CD4-positive, alpha-beta T cell treated with Interleukin-6 for 4 hours (primary cell): ENCODE data around the gene MGAM2.

Experiments used
- DNase-seq: peaks from one replicate; pipeline ENCODE4 v3.0.0-alpha.2; 2020; ENCODE audit warnings: mixed read lengths

The MGAM2 gene

DNA sequence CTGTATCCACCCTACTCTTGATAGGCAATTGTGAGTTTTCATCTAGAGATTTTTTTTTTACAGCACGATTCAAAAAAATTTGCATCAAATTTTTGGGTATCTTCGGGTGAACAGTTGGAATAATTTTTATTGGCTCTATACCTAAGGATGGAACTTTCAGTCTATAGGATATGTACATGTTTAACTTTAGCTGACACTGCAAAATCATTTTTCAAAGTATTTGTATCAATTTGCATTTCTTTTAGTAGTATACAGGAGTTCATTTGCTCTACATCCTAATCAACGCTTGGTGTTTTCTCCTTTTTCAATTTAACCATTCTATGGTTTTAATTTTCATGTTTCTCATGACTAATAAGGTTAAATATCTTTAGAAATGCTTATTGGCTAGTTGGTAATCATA, 11.7 kb downstream of the MGAM2 start:
- DNase-seq, result no peak

DNA sequence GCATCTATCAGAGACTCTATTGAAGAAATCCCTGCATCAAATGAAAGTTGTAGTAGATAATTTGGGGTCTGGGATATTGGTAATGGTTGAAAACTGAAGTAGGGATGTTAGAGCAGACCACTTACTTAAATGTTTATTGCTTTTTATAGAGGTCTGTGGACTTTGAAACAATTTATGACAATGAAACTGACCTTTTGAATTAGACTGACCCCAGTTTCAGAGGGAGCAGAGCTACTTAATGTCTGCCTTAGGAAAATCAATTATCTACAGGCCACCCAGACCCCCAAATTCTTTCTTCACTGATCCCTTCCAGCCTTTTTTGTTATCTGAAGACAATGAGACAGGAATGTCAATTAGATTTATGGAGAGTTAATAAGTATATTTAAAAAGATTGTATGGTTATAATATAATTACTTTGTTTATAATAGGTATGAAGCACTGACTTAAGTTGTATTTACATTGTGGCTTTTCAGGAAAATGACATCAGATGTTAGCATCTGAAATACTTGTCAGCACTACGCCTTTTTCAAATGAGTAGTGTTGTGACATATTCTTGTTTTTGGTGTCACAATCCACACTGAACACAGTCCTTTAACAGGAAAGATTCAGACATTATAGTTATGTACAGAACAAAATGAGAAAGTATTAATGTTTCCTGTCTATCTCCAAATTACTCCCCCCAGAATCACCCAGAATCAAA, 13.9 kb downstream of the MGAM2 start:
- DNase-seq, result no peak

DNA sequence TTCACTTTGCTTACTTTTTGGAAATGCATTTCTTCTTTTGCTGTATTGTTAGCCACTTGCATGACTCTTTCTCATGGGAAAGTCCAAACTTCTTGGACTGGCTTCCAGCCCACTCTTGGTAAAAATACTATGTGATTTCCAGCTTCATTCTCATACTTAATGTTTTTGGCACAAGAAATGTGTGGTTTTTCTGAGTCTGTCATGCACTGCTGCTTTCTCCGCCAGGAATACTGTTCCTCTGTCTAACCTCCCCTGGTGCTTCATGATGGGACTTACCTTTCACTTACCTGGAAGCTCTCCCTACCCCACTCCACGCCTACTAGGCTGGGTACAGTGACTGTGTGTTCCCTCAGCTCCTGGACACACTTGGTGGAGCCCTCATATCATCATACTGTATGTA, 18.7 kb downstream of the MGAM2 start:
- no peak for DNase-seq

DNA sequence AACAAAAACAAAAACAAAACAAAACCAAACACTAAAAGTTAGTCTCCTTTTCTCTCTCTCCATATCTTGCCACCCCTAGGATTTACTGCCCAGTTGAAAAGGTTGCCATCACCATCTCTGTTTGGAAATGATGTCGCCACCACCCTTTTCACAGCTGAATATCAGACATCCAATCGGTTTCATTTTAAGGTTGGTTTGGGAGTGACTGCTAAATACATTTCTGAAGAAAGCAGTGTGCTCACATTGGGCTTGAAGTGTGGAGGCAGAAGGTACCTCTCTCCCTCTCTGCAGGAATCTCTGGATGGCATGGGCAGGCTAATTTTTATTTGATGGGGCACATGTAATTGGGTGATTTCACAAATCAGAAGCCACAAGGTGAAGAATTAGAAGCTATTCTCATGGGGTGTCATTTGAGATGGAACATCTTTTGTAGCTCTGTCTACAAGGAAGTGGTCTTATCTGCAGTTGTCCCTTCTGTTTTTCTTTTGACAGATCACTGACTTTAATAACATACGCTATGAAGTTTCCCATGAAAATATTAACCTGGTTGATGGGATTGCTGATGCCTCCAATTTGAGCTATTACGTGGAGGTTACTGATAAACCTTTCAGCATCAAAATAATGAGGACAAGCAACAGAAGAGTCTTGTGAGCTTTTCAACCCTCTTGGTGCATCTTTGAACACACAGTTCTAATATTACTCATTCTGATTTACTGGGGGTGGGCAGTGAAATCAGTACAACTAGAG, 20.1 kb downstream of the MGAM2 start:
- no peak for DNase-seq

DNA sequence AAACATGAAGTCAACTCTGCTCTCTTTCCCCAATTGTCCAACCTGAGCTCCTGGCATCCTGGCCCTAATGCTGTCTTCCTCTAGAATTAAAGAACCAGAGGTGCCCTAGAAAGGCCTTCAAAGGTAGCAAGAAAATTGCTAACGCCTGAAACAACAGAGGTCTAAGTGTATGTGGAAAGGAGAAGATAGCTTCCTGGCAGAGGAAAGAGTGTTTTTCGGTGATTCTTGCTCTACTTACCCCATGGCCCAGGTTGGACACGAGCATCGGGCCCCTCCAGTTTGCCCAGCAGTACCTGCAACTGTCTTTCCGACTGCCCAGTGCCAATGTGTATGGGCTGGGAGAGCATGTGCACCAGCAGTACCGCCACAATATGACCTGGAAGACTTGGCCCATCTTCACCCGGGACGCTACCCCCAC, 22.2 kb downstream of the MGAM2 start:
- no peak for DNase-seq

DNA sequence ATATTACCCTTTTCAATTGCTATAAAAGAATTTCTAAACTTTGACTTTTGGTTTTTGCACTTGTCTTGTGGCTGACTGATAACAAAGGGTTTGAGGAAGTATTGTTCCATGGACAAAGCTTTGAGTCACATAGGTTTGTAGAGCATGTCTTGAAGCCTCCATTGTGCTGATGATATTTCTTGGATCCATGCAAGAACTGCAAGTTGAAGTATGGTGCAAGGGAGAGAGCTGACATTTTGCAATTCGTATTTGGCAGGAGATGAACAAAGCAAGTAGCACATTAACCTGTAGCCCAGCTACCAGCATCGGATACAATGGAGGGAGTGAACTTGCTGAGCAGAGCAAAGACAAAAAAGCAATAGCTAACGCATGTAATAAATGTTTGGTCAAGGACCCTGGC, 23.4 kb downstream of the MGAM2 start:
- DNase-seq, result no peak

DNA sequence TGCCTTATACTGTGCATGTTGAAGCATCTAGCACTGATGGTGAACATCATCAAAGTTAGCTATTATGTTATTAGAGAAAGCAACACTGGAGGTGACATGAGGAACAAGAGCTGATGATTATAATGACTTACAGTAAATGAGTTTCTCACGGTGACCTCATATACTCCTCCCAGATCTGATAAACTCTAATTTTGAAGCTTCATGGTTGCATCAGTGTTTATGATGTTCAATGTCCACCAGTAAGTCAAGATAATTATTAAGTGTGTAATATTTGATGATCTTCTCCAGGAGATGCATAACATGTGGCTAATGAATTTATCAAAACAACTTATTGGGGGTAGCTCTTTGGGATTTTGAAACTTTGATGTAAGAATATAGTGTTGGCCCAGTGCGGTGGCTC, 27.5 kb downstream of the MGAM2 start:
- no peak for DNase-seq

DNA sequence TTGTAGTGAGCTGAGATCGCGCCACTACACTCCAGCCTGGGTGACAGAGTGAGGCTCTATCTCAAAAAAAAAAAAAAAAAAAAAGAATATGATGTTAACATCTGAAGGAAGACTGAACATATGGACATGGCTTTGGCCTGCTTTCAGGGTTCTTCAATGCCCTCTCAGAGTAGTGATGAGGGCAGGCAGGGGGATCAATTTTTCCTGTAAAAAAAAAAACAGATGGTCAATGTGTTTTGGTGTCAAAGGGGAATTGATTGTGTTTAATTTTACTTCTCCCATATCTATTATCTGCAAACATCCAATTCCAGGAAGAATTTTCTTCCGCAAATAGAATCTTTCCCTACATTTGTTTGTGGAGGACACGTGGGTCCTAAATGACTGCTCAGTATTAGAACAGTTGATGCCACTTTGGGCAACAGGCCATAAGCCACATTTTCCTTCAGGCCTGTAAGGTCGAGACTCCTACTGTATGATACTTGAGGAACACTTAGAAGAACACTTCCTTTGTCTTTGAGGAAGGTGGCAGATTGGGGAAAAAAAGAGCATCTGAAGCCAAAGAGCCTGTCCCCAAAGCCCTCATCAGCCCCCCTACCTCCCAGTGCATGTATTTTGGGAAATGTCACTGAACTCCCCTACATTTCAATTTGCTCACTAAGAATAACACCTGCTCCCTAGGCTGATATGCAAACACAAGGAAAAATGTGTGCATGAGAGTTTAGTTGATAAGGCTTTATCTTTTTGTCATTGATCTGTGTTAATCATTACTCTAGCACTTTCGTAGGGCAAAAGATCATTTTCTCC, 28.3 kb downstream of the MGAM2 start:
- no peak for DNase-seq

DNA sequence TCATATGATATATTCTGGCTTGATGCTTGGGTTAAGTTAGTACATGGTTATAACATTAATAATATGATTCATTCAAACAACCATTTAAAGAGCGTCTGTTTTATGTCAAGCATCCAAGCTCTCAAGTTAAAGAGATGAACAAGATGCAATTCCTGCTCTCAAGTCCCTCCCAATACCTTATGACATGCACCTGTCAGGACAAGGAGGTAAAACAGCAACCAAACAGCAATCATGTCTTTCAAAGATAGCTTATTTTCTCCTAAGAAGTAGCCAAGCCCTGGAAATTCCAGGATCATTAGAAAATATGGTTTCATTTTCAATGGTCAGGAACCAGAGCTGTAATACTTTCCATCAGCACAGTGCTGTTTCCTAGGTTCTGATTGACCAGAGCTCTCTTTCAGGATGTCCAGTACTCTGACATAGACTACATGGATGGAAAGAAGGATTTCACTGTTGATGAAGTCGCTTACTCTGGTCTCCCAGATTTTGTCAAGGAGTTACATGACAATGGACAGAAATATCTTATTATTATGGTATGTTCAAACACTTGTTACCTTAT, 29.0 kb downstream of the MGAM2 start:
- DNase-seq, result no peak

DNA sequence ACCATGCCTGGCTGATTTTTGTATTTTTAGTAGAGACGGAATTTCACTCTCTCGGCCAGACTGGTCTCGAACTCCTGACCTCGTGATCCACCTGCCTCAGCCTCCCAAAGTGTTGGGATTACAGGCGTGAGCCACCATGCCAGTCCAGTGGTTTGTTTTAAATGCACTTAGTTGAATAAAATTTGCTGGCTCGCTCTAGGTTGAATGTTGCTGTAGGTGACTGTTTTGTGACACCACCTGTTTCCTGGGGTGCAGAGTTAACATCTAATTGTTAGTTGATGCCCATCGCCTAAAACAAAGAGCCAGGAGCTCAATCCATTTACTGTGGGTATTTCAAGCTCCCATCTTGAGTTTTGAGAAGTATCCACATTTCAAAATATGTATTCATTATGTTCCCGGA, 31.2 kb downstream of the MGAM2 start:
- no peak for DNase-seq

DNA sequence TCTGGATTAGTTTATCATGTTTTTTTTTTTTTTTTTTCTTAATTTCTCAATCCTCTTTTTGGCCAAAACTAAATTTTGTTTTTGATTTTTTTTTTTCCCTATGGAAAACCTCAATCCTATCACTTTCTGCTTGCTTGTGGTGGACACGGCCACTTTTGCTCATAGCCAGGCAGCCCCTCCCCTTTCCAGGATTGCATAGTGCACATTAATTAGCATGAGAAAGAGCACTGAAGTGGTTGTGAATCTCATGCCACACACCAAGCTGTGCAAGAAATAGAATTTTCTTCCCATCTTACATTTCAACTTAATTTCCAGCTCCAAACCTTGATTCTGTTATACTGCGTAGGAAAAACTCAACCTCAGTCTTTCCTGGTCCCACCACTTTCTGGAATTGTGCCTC, 34.6 kb downstream of the MGAM2 start:
- DNase-seq, result no peak

DNA sequence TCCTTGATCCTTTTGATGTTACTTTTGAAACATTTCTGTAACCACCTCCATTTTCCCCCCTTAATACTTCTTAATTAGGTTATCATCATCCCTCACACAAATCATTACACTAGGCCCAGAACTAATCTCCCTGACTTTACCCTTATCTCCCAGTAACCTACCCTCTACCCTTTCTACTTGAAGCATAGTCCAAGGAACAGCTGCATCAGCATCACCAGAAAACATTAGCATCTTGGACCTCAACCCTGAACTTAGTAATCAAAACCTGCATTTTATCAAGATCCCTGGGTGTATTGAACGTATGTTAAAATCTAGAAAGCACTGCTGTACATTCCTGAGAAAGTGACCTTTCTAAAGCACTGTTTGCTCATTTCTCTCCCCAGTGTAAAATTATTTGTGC, 38.8 kb downstream of the MGAM2 start:
- no peak for DNase-seq

DNA sequence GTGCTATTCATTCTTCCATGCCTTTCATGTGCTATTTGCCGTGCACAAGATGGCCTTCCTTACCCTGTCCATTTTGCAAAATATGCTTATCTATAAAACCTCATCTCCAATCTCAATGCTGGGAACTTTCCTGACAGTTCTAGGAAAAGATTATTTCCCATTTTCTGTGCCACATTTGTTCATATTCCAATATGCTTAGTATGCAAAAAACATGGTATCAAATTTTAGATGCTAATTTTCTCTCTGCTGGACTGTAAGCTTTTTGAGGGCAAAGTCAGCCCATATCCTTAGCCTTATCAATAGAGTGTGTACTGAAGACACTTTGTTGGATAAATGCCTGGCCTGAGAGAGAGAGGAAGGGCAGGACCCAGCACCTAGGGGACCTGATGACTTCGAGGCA, 39.4 kb downstream of the MGAM2 start:
- no peak for DNase-seq

DNA sequence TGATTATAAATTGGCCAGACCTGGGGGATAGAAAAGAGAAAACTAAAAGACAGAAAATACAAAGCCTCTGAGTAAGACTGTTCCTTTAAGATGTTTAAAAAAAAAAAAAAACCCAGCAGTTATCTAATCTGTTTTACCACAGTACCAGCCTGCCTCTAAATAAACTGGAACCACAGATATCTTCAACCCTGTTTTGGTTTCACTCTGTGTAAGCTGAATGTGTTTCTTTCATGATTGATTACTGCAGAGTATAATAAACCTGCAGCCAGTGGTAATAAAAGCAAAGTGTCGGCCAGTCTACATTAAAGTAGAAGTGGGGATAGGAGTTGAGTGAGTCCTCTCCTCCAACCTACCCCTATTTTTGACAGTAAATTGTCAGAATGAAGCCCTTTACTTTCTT, 40.6 kb downstream of the MGAM2 start:
- DNase-seq, result no peak

DNA sequence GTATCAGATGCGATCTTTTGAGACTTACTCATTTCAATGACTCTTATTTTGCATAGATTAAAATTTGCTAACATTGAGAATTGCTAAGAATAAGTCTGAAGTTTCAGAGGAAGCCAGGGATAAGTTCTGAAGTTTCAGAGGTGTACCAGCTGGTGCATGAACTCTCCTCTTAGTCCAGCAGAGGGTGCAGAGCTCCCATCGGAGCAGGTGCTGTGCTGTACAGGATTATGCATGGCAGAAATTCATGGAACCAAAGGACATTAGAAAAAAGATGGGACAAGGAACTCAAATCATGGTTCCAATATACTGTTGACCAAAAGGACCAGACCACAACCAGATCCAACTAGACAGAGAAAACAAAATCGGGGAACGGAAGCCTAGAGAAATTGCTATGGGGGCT, 41.9 kb downstream of the MGAM2 start:
- no peak for DNase-seq

DNA sequence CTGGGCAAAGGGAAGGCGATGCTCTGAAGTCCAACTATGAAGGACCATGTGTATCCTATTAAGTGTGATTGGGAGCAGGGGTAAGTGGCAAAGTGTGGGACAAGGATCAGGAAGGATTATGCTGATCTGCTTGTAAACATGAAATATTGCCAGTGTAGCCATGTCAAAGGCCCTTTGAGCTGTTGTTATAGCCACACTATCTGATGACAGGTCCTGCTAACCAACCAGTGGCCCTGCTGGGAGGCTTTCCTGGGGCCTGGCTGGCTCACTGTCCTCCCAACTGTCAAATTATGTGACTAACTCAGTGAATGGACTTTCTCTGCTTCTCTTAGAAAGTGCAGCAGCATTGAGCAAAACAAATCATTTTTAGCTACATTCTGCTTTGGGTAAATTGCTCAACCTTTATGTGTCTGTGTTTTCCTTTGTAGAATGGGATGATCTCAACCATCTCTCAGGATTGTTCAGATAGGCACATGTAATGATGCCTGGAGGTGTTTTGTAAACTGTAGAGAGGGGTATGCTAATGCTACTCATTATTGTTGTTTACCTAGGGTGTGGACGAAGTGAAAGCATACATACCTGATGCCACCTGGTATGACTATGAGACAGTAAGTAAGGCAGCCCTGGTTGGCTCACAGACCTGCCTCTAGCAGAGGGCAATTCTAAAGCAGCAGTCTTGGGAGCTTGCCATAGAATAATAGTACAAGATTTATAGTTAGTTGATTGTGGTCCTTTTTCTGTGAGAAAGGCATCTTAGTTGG, 47.4 kb downstream of the MGAM2 start:
- no peak for DNase-seq

DNA sequence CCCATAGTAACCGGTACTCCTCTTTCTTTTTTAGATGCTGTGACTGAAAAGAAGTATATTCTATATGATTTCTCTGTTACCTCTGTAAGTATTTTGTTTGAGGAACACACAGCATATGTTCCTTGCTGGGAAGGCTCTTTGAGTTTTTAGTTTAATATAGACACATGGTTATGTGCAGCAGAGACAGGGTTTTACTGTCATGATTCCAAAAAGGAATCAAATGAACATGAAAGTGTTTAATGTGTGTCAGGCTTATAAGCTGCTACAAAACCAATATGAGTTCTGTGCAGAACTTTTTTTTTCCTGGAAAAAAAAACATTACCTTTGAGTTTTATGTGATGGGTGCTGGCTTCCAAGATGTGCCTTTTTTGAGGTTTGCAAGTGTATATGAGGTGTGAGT, 50.4 kb downstream of the MGAM2 start:
- no peak for DNase-seq

DNA sequence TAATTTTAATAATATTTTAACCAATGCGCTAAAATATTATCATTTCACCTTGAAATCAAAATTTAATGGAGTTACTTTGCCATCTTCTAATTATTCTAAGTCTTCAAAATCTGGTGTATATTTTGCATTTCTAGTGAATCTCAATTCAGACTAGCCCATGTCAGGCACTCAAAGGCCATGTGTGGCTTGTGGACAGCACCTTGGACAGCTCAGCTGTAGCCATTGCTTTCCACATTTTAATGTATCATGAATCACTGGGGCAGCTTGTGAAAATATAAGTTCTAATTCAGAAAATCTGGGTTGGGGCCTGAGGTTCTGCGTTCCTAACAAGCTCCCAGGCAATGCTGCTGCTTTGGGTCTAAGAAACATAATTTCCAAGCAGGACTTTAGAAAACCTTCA, 57.2 kb downstream of the MGAM2 start:
- no peak for DNase-seq

DNA sequence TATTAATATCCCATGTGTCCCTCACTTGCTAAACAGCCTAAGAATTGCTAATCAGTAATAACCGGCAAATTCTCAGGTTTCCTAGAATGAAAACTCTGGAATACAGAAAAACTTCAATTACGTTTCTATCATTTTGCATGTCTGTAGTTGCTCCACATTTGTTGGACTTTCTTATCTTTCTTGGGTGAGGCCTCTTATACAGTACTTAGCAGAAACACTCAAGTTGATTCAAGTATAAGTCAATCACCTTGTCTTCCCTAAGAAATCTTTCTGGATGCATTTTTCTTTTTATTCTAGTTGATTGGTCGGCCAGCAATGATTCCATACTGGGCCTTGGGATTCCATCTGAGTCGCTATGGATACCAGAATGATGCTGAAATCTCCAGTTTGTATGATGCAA, 61.4 kb downstream of the MGAM2 start:
- no peak for DNase-seq

DNA sequence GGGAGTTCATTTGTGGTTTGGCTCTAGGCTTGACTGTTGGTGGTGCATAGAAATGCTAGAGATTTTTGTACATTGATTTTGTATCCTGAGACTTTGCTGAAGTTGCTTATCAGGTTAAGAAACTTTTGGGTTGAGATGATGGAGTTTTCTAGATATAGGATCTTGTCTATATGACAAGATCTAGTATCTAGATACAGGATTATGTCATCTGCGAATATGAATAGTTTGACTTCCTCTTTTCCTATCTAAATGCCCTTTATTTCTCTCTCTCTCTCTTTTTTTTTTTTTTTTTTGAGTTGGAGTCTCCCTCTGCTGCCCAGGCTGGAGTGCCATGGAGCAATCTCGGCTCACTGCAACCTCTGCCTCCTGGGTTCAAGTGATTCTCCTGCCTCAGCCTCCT, 62.9 kb downstream of the MGAM2 start:
- DNase-seq, result no peak

DNA sequence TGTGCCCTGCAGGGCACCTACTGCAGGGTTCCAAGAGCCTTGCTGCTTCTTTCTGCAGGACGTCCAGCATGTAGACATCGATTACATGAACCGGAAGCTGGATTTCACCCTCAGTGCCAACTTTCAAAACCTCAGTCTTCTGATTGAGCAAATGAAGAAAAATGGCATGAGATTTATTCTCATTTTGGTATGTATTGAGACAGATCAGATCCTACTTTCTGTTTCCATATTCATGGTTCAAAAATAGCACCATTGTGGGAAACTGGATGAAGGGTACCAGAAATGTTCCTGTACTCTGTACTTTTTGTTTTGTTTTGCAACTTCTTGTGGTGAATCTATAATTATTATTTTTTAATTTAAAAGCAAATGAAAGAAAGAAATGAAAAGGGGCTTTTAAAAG, 64.1 kb downstream of the MGAM2 start:
- DNase-seq, result no peak

DNA sequence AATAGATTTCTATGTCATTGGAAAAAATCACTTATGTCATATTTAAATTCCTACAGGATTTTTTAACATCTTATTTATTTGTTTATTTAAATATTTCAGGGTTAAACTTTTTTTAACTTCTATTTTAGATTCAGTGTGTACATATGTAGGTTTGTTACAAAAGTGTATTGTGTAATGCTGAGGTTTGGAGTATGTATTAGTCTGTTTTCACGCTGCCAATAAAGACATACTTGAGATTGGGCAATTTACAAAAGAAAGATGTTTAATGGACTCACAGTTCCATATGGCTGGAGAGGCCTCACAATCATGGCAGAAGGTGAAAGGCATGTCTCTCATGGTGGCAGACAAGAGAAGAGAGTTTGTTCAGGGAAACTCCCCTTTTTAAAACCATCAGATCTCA, 65.4 kb downstream of the MGAM2 start:
- DNase-seq, result no peak

DNA sequence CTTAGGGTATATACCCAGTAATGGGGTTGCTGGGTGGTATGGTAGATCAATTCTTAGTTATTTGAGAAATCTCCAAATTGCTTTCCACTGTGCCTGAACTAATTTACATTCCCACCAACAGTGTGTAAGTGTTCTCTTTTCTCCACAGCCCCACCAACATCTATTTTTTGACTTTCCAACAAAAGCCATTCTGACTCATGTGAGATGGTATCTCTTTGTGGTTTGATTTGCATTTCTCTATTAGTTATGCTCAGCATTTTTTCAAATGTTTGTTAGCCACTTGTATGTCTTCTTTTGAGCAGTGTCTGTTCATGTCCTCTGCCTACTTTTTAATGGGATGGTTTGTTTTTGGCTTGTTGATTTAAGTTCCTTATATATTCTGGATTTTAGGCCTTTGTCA, 66.4 kb downstream of the MGAM2 start:
- no peak for DNase-seq
